H54 (cell line): ENCODE results near the gene MPC2.
A peak's percentile ranks its signal among the peaks of the same experiment; 100 is the strongest.

Experiments used
- DNase-seq: peaks from one replicate; pipeline ENCODE4 v3.0.0; 2011; ENCODE audit warnings: low spot score, mixed read lengths; ENCODE audit not compliant: insufficient read length
- FAIRE-seq: peaks from 3 replicates; lab custom pipeline; 2011; peaks lifted over from hg19 to GRCh38; lab: Jason Lieb, UNC
- POLR2A ChIP-seq: IDR thresholded peaks from 2 replicates; pipeline ENCODE4 v1.6.1; 2011; ENCODE audit warnings: low read depth, mild to moderate bottlenecking, low read length

Gene MPC2

GRCh38 chr1:167936930-167937708 lies at the start of gene MPC2:
Gene MPC2 (minus strand): TSS chr1:167937072. CDS start chr1:167935841, 1,231 bp downstream.
- peak; percentile 65 for FAIRE-seq
- TF ChIP-seq POLR2A: peak; percentile 9; the same call in 1 of the 2 replicates

GRCh38 chr1:167984886-167985489 lies 48.1 kb upstream of the MPC2 start:
- TF ChIP-seq POLR2A: no peak
- peak; percentile 43 for FAIRE-seq
- no peak for DNase-seq

More at GRCh38 chr1:167936930-167937708, at the start of gene MPC2:
- peak; percentile 20 for DNase-seq

- DNase-seq (no peak), FAIRE-seq (no peak)
- TF ChIP-seq POLR2A: no peak
Observed at GRCh38 chr1:167983797-167984420, 47.0 kb upstream of the MPC2 start.

- DNase-seq: no peak
- no peak for TF ChIP-seq POLR2A
- no peak for FAIRE-seq
Observed at GRCh38 chr1:167981933-167982332, 45.1 kb upstream of the MPC2 start.

GRCh38 chr1:167977245-167977644 lies 40.4 kb upstream of the MPC2 start:
- no peak for TF ChIP-seq POLR2A
- DNase-seq (no peak), FAIRE-seq (no peak)

- DNase-seq (no peak), FAIRE-seq (no peak)
- no peak for TF ChIP-seq POLR2A
Observed at GRCh38 chr1:167974698-167975097, 37.8 kb upstream of the MPC2 start.

GRCh38 chr1:167973832-167974231 lies 37.0 kb upstream of the MPC2 start:
- TF ChIP-seq POLR2A: no peak
- FAIRE-seq (no peak), DNase-seq (no peak)

GRCh38 chr1:167968569-167968968 lies 31.7 kb upstream of the MPC2 start:
- FAIRE-seq: no peak
- no peak for DNase-seq
- no peak for TF ChIP-seq POLR2A

- TF ChIP-seq POLR2A: no peak
- DNase-seq (no peak), FAIRE-seq (no peak)
Observed at GRCh38 chr1:167966050-167966449, 29.2 kb upstream of the MPC2 start.

GRCh38 chr1:167964646-167965045 lies 27.8 kb upstream of the MPC2 start:
- DNase-seq: no peak
- FAIRE-seq: peak; percentile 43
- TF ChIP-seq POLR2A: no peak

GRCh38 chr1:167957710-167958109 lies 20.8 kb upstream of the MPC2 start:
- DNase-seq (no peak), FAIRE-seq (no peak)
- TF ChIP-seq POLR2A: no peak

GRCh38 chr1:167955915-167956314 lies 19.0 kb upstream of the MPC2 start:
- DNase-seq: no peak
- FAIRE-seq: no peak
- TF ChIP-seq POLR2A: no peak

GRCh38 chr1:167950569-167950968 lies 13.7 kb upstream of the MPC2 start:
- DNase-seq: no peak
- peak; percentile 6 for FAIRE-seq
- no peak for TF ChIP-seq POLR2A

- TF ChIP-seq POLR2A: no peak
- FAIRE-seq (no peak), DNase-seq (no peak)
Observed at GRCh38 chr1:167949785-167950184, 12.9 kb upstream of the MPC2 start.

- no peak for TF ChIP-seq POLR2A
- FAIRE-seq (no peak), DNase-seq (no peak)
Observed at GRCh38 chr1:167947733-167948132, 10.9 kb upstream of the MPC2 start.
